Muscle layer of colon (tissue), 2 donors: ENCODE data around the gene SAYSD1.

Experiments
- H3K27ac ChIP-seq: one replicate; pipeline ENCODE4 v1.7.0; 2013; ENCODE audit warnings: low read depth, mild to moderate bottlenecking, low read length, moderate library complexity
- H3K27me3 ChIP-seq, 2 donors: one replicate each; pipeline ENCODE4 v1.7.0; 2013; ENCODE audit warnings: low read length in 2 of 2, mild to moderate bottlenecking in 2 of 2; ENCODE audit not compliant: insufficient read depth in 2 of 2, control insufficient read depth in 1 of 2
- H3K36me3 ChIP-seq: one replicate; pipeline ENCODE4 v1.7.0; 2013; ENCODE audit warnings: mild to moderate bottlenecking, low read length; ENCODE audit not compliant: insufficient read depth
- H3K4me1 ChIP-seq: one replicate; pipeline ENCODE4 v1.7.0; 2013; ENCODE audit warnings: mild to moderate bottlenecking, low read length; ENCODE audit not compliant: insufficient read depth
- H3K4me3 ChIP-seq, 2 donors: one replicate each; pipeline ENCODE4 v1.7.0; 2013; ENCODE audit warnings: low read length in 2 of 2, low read depth in 1 of 2, mild to moderate bottlenecking in 1 of 2, moderate library complexity in 1 of 2
- H3K9ac ChIP-seq: one replicate; pipeline ENCODE4 v1.7.0; 2013; ENCODE audit warnings: low read length
- H3K9me3 ChIP-seq: one replicate; pipeline ENCODE4 v1.7.0; 2013; ENCODE audit warnings: mild to moderate bottlenecking, low read length
- donor health status: abdominal sarcoma.
- donor health status: Adenocarcinoma of cecum.

SAYSD1 gene

GRCh38 chr6:39087197-39087596 lies 27.8 kb downstream of the SAYSD1 start:
- peaks cover 5% of the 10 kb centered on the region for H3K4me1 ChIP-seq
- no peaks in the 10 kb centered on the region for H3K36me3 ChIP-seq
- H3K9me3 ChIP-seq: no peaks in the 10 kb centered on the region
- H3K27me3 ChIP-seq: no peaks in the 10 kb centered on the region
- no peak overlapping the region for H3K27ac ChIP-seq
- no peak overlapping the region for H3K4me3 ChIP-seq
- H3K9ac ChIP-seq: no peak overlapping the region

- Histone ChIP-seq H3K36me3 (no peaks in the 10 kb centered on the region), H3K9ac (no peak overlapping the region), H3K4me3 (no peak overlapping the region), H3K27ac (no peak overlapping the region), H3K27me3 (no peaks in the 10 kb centered on the region), H3K9me3 (no peaks in the 10 kb centered on the region), H3K4me1 (peaks cover 5% of the 10 kb centered on the region)
Measured at GRCh38 chr6:39086711-39087110, 28.3 kb downstream of the SAYSD1 start.

DNA sequence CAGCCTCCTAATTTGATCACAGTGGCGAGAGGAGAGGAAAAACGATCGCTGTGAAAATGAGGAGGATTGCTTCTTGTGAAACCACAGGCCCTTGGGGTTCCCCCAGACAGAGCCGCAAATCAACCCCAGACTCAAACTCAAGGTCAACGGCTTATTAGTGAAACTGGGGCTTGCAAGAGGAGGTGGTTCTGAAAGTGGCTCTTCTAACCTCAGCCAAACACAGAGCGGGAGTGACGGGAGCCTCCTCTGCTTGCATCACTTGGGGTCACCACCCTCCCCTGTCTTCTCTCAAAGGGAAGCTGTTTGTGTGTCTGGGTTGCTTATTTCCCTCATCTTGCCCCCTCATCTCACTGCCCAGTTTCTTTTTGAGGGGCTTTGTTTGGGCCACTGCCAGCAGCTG lies 28.7 kb downstream of the SAYSD1 start:
- Histone ChIP-seq H3K27me3 (no peaks in the 10 kb centered on the region), H3K27ac (no peak overlapping the region), H3K9me3 (no peaks in the 10 kb centered on the region), H3K9ac (no peak overlapping the region), H3K4me3 (no peak overlapping the region), H3K36me3 (no peaks in the 10 kb centered on the region), H3K4me1 (peaks cover 5% of the 10 kb centered on the region)

- H3K9me3 ChIP-seq: no peaks in the 10 kb centered on the region
- no peak overlapping the region for H3K4me3 ChIP-seq
- no peak overlapping the region for H3K9ac ChIP-seq
- H3K27ac ChIP-seq: no peak overlapping the region
- peaks cover 5% of the 10 kb centered on the region for H3K4me1 ChIP-seq
- no peaks in the 10 kb centered on the region for H3K36me3 ChIP-seq
- no peaks in the 10 kb centered on the region for H3K27me3 ChIP-seq
Measured at GRCh38 chr6:39085129-39085797, 29.7 kb downstream of the SAYSD1 start.

DNA sequence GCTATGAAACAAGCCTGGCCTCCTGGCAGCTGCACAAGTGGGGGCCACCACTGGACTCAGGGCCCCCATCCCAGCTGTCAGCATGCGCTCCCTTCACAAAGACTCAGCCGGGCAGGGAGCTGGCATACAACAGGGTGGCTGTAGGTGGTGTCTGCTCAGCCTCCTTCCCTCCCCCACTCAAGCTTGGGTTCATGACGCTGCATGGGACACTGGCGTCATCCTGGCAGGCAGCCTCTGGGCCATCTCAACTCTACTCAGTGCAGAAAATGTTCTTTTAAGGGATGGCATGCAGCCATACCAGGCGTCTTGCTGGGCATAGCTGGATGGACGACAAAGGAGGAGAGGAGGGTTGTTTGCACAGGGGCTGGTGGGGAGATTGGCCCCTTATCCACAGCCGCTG lies 30.5 kb downstream of the SAYSD1 start:
- Histone ChIP-seq H3K27ac (no peak overlapping the region), H3K4me1 (peaks cover 5% of the 10 kb centered on the region), H3K27me3 (no peaks in the 10 kb centered on the region), H3K36me3 (no peaks in the 10 kb centered on the region), H3K9me3 (no peaks in the 10 kb centered on the region), H3K9ac (no peak overlapping the region), H3K4me3 (no peak overlapping the region)

DNA sequence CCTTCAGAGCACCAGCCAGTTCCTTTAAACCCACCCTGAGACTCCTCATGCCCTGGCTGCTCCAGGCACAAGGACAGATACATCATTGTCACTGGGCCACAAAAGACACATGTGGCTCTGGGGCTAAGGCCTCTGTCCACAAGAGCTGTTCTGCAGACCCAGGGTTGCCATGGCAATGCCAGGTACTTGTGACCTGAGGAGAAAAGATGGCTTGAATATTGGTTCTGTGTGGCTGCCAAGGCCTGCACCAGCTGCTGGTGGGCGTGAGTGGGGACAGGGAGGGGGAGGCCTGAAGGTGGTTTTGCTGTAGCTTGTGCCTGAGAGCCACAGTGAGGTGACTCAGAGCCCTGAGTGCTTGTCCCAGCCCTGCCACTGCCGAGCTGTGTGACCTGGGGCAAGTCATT lies 31.8 kb downstream of the SAYSD1 start:
- Histone ChIP-seq H3K36me3 (no peaks in the 10 kb centered on the region), H3K27me3 (no peaks in the 10 kb centered on the region), H3K4me1 (peaks cover 4% of the 10 kb centered on the region), H3K9me3 (no peaks in the 10 kb centered on the region), H3K9ac (no peak overlapping the region), H3K4me3 (no peak overlapping the region), H3K27ac (no peak overlapping the region)

- Histone ChIP-seq H3K27me3 (no peaks in the 10 kb centered on the region), H3K9ac (no peak overlapping the region), H3K4me1 (no peaks in the 10 kb centered on the region), H3K27ac (no peak overlapping the region), H3K4me3 (no peak overlapping the region), H3K36me3 (no peaks in the 10 kb centered on the region), H3K9me3 (no peaks in the 10 kb centered on the region)
Measured at GRCh38 chr6:39082310-39082709, 32.7 kb downstream of the SAYSD1 start.

- no peaks in the 10 kb centered on the region for H3K36me3 ChIP-seq
- no peak overlapping the region for H3K27ac ChIP-seq
- H3K4me3 ChIP-seq: no peak overlapping the region
- no peaks in the 10 kb centered on the region for H3K4me1 ChIP-seq
- H3K9ac ChIP-seq: no peak overlapping the region
- H3K27me3 ChIP-seq: no peaks in the 10 kb centered on the region
- H3K9me3 ChIP-seq: no peaks in the 10 kb centered on the region
Measured at GRCh38 chr6:39080246-39080875, 34.6 kb downstream of the SAYSD1 start.

DNA sequence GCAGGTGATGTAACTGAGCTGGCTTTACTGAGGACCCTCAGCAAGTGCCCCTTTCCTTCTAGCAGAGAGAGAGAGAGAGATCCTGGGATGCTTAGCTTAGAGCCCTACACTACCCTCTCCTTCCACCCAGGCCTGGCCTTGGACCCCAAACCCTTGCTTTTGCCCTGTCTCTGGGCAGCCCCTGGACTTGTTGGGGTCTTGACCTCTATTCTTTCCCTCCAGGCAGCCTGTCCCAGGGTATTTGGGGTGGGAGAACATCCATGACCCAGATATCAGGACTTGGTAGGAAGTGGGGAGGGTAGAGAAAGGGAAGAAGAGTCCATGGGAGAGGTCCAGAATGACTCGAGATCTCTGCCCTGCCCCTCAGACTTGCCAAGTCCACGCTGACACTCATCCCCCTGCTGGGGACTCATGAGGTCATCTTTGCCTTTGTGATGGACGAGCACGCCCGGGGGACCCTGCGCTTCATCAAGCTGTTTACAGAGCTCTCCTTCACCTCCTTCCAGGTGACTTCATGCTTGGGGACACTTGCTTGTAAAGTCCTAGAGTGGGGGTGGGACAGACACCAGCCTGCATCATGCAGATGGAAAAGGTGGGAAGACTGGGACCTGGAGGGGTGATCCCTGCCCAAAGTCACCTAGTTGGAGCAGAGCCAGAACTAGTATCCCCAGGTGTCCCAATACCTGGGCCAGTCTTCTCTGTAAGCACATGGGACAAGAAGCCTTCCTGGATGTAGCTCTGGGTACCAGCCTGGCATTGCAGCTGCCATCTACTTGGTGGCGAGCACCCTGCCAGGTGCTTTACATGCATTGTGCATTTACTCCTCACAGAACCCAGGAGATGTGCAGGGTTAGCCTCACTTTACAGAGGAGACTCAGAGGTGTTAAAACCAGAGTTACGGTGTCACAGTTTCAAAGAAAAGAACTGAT lies 35.5 kb downstream of the SAYSD1 start:
- no peak overlapping the region for H3K9ac ChIP-seq
- no peak overlapping the region for H3K4me3 ChIP-seq
- no peaks in the 10 kb centered on the region for H3K36me3 ChIP-seq
- H3K4me1 ChIP-seq: no peaks in the 10 kb centered on the region
- H3K27ac ChIP-seq: no peak overlapping the region
- no peaks in the 10 kb centered on the region for H3K27me3 ChIP-seq
- no peaks in the 10 kb centered on the region for H3K9me3 ChIP-seq

- Histone ChIP-seq H3K4me3 (no peak overlapping the region), H3K27me3 (no peaks in the 10 kb centered on the region), H3K9me3 (no peaks in the 10 kb centered on the region), H3K27ac (no peak overlapping the region), H3K9ac (no peak overlapping the region), H3K36me3 (no peaks in the 10 kb centered on the region), H3K4me1 (no peaks in the 10 kb centered on the region)
Measured at GRCh38 chr6:39078695-39079094, 36.3 kb downstream of the SAYSD1 start.

DNA sequence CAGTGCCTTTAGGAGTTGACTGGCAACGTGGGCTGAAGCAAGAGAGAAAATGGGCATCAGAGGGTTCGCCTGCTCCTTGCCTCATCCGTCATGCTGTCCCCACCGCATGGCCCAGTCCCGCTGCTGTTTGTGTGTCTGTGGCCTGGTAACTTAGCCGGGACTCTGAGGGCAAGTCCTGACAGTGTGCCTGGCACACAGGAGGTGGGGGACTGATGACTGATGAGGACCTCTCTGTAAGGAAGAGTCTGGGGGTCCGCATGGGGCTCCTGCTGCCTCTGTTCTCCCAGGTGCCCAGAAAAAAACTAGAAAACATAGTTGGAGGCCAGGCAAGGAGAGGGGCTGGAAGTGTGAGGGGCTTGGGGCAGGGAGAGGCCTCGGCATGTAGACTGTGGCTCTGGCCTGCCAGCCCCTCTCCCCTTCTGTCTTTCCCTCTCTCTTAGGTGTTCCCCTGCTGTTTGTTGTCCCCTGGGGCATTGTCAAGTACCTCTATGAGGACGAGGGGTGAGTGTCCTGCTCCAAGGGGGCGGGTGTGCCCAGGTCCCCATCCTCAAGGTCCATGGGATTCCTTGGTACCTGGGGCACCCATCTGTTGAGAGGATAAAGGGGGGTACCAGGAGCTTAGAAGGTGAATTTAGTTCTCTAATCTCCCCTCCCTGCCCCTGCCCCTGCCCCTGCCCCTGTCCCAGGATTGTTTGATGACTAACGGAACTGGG lies 36.9 kb downstream of the SAYSD1 start:
- H3K36me3 ChIP-seq: no peaks in the 10 kb centered on the region
- H3K4me3 ChIP-seq: no peak overlapping the region
- H3K4me1 ChIP-seq: no peaks in the 10 kb centered on the region
- no peaks in the 10 kb centered on the region for H3K9me3 ChIP-seq
- H3K27ac ChIP-seq: no peak overlapping the region
- no peak overlapping the region for H3K9ac ChIP-seq
- no peaks in the 10 kb centered on the region for H3K27me3 ChIP-seq
